ENCODE measurements around the gene SRCIN1. TPM values are rescaled to one million over a fixed set of nuclear protein-coding genes. Genes with fewer than 3 reads are reported as not detected.

The SRCIN1 gene
- total RNA-seq, 4 donors from 2014 or later: 1.2 to 2.7 (median 2.3) TPM

GRCh38 chr17:38604479-38605403 is 1.0 kb downstream of the SRCIN1 start:
- intact Hi-C loops (cut with DNase I): loop anchor here (10.0 kb wide), 1 partner anchor 60 kb away; no protein-coding TSS in a partner anchor
- no peaks in the 10 kb centered on the region for H3K36me3 ChIP-seq
- no peak for DNase-seq (ENCODE audit: extremely low spot score)
- no peaks in the 10 kb centered on the region for H3K9me3 ChIP-seq
- peaks cover 0 to 90% (median 33%) of the 10 kb centered on the region in 4 donors for H3K27me3 ChIP-seq
- TF ChIP-seq POLR2AphosphoS5 (IDR thresholded peaks at IDR 0.05) (no peak), POLR2A (IDR thresholded peaks at IDR 0.05; ENCODE audit: low read depth) (no peak), EP300 (IDR thresholded peaks at IDR 0.05) (no peak), CTCF (IDR thresholded peaks at IDR 0.05) (no peak)
- H3K4me1 ChIP-seq: peaks cover 16 to 54% (median 36%) of the 10 kb centered on the region in 4 donors
- no peak overlapping the region for H3K27ac ChIP-seq (replicated peaks in 1 of 4)
- H3K4me3 ChIP-seq: peak overlapping the region; percentile 55 to 69 (median 58)
- WGBS: 21% methylated on average over 22 of the region's 38 CpGs

GRCh38 chr17:38603786-38604478 is 1.8 kb downstream of the SRCIN1 start:
- peaks cover 0 to 88% (median 29%) of the 10 kb centered on the region in 4 donors for H3K27me3 ChIP-seq
- TF ChIP-seq POLR2AphosphoS5 (IDR thresholded peaks at IDR 0.05) (no peak), POLR2A (IDR thresholded peaks at IDR 0.05; ENCODE audit: low read depth) (no peak), EP300 (IDR thresholded peaks at IDR 0.05) (no peak), CTCF (IDR thresholded peaks at IDR 0.05) (no peak)
- H3K27ac ChIP-seq (replicated peaks in 1 of 4): no peak overlapping the region
- WGBS: 84% methylated on average over 6 of the region's 6 CpGs
- H3K9me3 ChIP-seq: no peaks in the 10 kb centered on the region
- DNase-seq (ENCODE audit: extremely low spot score): no peak
- intact Hi-C loops (cut with DNase I): loop anchor here (10.0 kb wide), 1 partner anchor 61 kb away; no protein-coding TSS in a partner anchor
- peaks cover 16 to 54% (median 36%) of the 10 kb centered on the region in 4 donors for H3K4me1 ChIP-seq
- H3K4me3 ChIP-seq: peak overlapping the region in 1 of 4 donors; percentile 14
- H3K36me3 ChIP-seq: no peaks in the 10 kb centered on the region

GRCh38 chr17:38602956-38603785 is 2.6 kb downstream of the SRCIN1 start:
- intact Hi-C loops (cut with DNase I): loop anchor here (10.0 kb wide), 1 partner anchor 62 kb away; no protein-coding TSS in a partner anchor
- no peaks in the 10 kb centered on the region for H3K36me3 ChIP-seq
- peaks cover 0 to 88% (median 26%) of the 10 kb centered on the region in 4 donors for H3K27me3 ChIP-seq
- DNase-seq (ENCODE audit: extremely low spot score): no peak
- no peak overlapping the region for H3K27ac ChIP-seq (replicated peaks in 1 of 4)
- WGBS: 60% methylated on average over 12 of the region's 13 CpGs
- no peaks in the 10 kb centered on the region for H3K9me3 ChIP-seq
- TF ChIP-seq POLR2A (IDR thresholded peaks at IDR 0.05; ENCODE audit: low read depth): no peak
- TF ChIP-seq EP300 (IDR thresholded peaks at IDR 0.05): no peak
- TF ChIP-seq CTCF (IDR thresholded peaks at IDR 0.05): no peak
- TF ChIP-seq POLR2AphosphoS5 (IDR thresholded peaks at IDR 0.05): no peak
- H3K4me1 ChIP-seq: peaks cover 16 to 54% (median 36%) of the 10 kb centered on the region in 4 donors
- H3K4me3 ChIP-seq: no peak overlapping the region

GRCh38 chr17:38602453-38602852 is 3.3 kb downstream of the SRCIN1 start:
- WGBS: 43% methylated on average over 2 of the region's 2 CpGs
- peaks cover 0 to 88% (median 20%) of the 10 kb centered on the region in 4 donors for H3K27me3 ChIP-seq
- intact Hi-C loops (cut with DNase I): loop anchor here (10.0 kb wide), 1 partner anchor 62 kb away; no protein-coding TSS in a partner anchor

More at GRCh38 chr17:38602453-38602852, 3.3 kb downstream of the SRCIN1 start:
- Histone ChIP-seq H3K27ac (replicated peaks in 1 of 4) (no peak overlapping the region), H3K36me3 (no peaks in the 10 kb centered on the region), H3K4me1 (peaks cover 16 to 51% (median 35%) of the 10 kb centered on the region in 4 donors), H3K9me3 (no peaks in the 10 kb centered on the region), H3K4me3 (no peak overlapping the region)
- TF ChIP-seq CTCF (IDR thresholded peaks at IDR 0.05) (no peak), EP300 (IDR thresholded peaks at IDR 0.05) (no peak), POLR2A (IDR thresholded peaks at IDR 0.05; ENCODE audit: low read depth) (no peak), POLR2AphosphoS5 (IDR thresholded peaks at IDR 0.05) (no peak)
- DNase-seq (ENCODE audit: extremely low spot score): no peak

Data from esophagus muscularis mucosa (tissue), 4 donors.